OCI-LY7 (cell line): Measurements from ENCODE around the gene PFKFB3.

Experiments used
- EZH2phosphoT487 ChIP-seq: fragments of 200-600 bp; sonication (generic); IDR thresholded peaks from 2 replicates; pipeline ENCODE4 v1.6.1; 2018; ENCODE audit warnings: low read depth, borderline replicate concordance, mild to moderate bottlenecking, mixed run types, antibody characterized with exemption, low read length, moderate library complexity, mixed read lengths
- TF ChIP-seq, protein P1 (sequence below): fragments of 200-600 bp; sonication (generic); conservative IDR thresholded peaks from 2 replicates; pipeline ENCODE4 v1.5.1; 2014; ENCODE audit warnings: mild to moderate bottlenecking, antibody characterized with exemption, low read length, moderate library complexity, mixed read lengths

- TF ChIP-seq, protein P1, sequence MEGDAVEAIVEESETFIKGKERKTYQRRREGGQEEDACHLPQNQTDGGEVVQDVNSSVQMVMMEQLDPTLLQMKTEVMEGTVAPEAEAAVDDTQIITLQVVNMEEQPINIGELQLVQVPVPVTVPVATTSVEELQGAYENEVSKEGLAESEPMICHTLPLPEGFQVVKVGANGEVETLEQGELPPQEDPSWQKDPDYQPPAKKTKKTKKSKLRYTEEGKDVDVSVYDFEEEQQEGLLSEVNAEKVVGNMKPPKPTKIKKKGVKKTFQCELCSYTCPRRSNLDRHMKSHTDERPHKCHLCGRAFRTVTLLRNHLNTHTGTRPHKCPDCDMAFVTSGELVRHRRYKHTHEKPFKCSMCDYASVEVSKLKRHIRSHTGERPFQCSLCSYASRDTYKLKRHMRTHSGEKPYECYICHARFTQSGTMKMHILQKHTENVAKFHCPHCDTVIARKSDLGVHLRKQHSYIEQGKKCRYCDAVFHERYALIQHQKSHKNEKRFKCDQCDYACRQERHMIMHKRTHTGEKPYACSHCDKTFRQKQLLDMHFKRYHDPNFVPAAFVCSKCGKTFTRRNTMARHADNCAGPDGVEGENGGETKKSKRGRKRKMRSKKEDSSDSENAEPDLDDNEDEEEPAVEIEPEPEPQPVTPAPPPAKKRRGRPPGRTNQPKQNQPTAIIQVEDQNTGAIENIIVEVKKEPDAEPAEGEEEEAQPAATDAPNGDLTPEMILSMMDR = no peak
- TF ChIP-seq EZH2phosphoT487 = no peak
Measured at GRCh38 chr10:6191569-6191968, 11.2 kb upstream of the PFKFB3 start.
